ENCODE data around the gene BACH1. TPM values are rescaled to one million over a fixed set of nuclear protein-coding genes. Genes with fewer than 3 reads are reported as not detected.

The BACH1 gene
- total RNA-seq, 1 donor from 2014 or later, result 152 TPM

- ChIA-PET POLR2A (no interaction called here), CTCF (interaction anchor here (1.8 kb wide), 1 partner anchor 106 kb away, joined by 5 read pairs; no protein-coding TSS in a partner anchor)
- Mint-ChIP-seq H3K4me3 (no peak overlapping the region), H3K36me3 (ENCODE audit: low read depth) (peaks cover 75% of the 10 kb centered on the region), H3K9me3 (no peaks in the 10 kb centered on the region), H3K27ac (no peak overlapping the region), H3K4me1 (peaks cover 13% of the 10 kb centered on the region), H3K27me3 (no peaks in the 10 kb centered on the region)
- TF ChIP-seq CTCF (IDR thresholded peaks at IDR 0.05), result no peak
- DNase-seq, result no peak
- ATAC-seq (ENCODE audit: low read depth), result no peak
- intact Hi-C loops (cut with micrococcal nuclease), result no loop called here
Observed at GRCh38 chr21:29340228-29340627, 41.5 kb downstream of the BACH1 start.

GRCh38 chr21:29342363-29342957 is 43.7 kb downstream of the BACH1 start:
- CTCF ChIA-PET, result interaction anchor here (1.3 to 1.4 kb wide), 2 partner anchors 29 to 507 kb away, joined by 3 to 5 read pairs; no protein-coding TSS in a partner anchor
- no peaks in the 10 kb centered on the region for H3K9me3 Mint-ChIP-seq
- no peaks in the 10 kb centered on the region for H3K27me3 Mint-ChIP-seq
- no peak for DNase-seq
- peaks cover 25% of the 10 kb centered on the region for H3K4me1 Mint-ChIP-seq
- ATAC-seq (ENCODE audit: low read depth), result no peak
- no peak overlapping the region for H3K4me3 Mint-ChIP-seq
- intact Hi-C loops (cut with micrococcal nuclease), result no loop called here
- no peak for TF ChIP-seq CTCF (IDR thresholded peaks at IDR 0.05)
- H3K27ac Mint-ChIP-seq, result no peak overlapping the region
- POLR2A ChIA-PET, result no interaction called here
- peaks cover 68% of the 10 kb centered on the region for H3K36me3 Mint-ChIP-seq (ENCODE audit: low read depth)

- H3K36me3 Mint-ChIP-seq (ENCODE audit: low read depth), result peaks cover 70% of the 10 kb centered on the region
- H3K27ac Mint-ChIP-seq, result no peak overlapping the region
- no peaks in the 10 kb centered on the region for H3K9me3 Mint-ChIP-seq
- ChIA-PET CTCF (interaction anchor here (0.8 kb wide), 1 partner anchor 179 kb away, joined by 3 read pairs; no protein-coding TSS in a partner anchor), POLR2A (no interaction called here)
- H3K27me3 Mint-ChIP-seq, result no peaks in the 10 kb centered on the region
- DNase-seq (no peak), ATAC-seq (ENCODE audit: low read depth) (no peak)
- H3K4me3 Mint-ChIP-seq, result no peak overlapping the region
- H3K4me1 Mint-ChIP-seq, result peaks cover 36% of the 10 kb centered on the region
- intact Hi-C loops (cut with micrococcal nuclease), result no loop called here
- no peak for TF ChIP-seq CTCF (IDR thresholded peaks at IDR 0.05)
Observed at GRCh38 chr21:29343519-29343918, 44.8 kb downstream of the BACH1 start.

- H3K4me1 Mint-ChIP-seq, result peaks cover 36% of the 10 kb centered on the region
- CTCF ChIA-PET, result no interaction called here
- no peaks in the 10 kb centered on the region for H3K9me3 Mint-ChIP-seq
- peak overlapping the region; percentile 46 for H3K27ac Mint-ChIP-seq
- intact Hi-C loops (cut with micrococcal nuclease), result no loop called here
- H3K27me3 Mint-ChIP-seq, result no peaks in the 10 kb centered on the region
- no peak for TF ChIP-seq CTCF (IDR thresholded peaks at IDR 0.05)
- DNase-seq, result no peak
- H3K4me3 Mint-ChIP-seq, result no peak overlapping the region
- H3K36me3 Mint-ChIP-seq (ENCODE audit: low read depth), result peaks cover 60% of the 10 kb centered on the region
- ATAC-seq (ENCODE audit: low read depth), result no peak
- POLR2A ChIA-PET, result no interaction called here
Observed at GRCh38 chr21:29346281-29346680, 47.6 kb downstream of the BACH1 start.

- POLR2A ChIA-PET, result interaction anchor here (0.6 kb wide), 1 partner anchor 43 kb away, joined by 6 read pairs; no protein-coding TSS in a partner anchor
- CTCF ChIA-PET, result no interaction called here
- intact Hi-C loops (cut with micrococcal nuclease), result no loop called here
- Mint-ChIP-seq H3K4me3 (peak overlapping the region; percentile 5), H3K9me3 (no peaks in the 10 kb centered on the region), H3K27ac (peak overlapping the region; percentile 46), H3K27me3 (no peaks in the 10 kb centered on the region), H3K36me3 (ENCODE audit: low read depth) (peaks cover 63% of the 10 kb centered on the region), H3K4me1 (peaks cover 36% of the 10 kb centered on the region)
- no peak for TF ChIP-seq CTCF (IDR thresholded peaks at IDR 0.05)
- DNase-seq (no peak), ATAC-seq (ENCODE audit: low read depth) (no peak)
Observed at GRCh38 chr21:29346771-29347170, 48.0 kb downstream of the BACH1 start.

All from activated B cell treated with CpG ODN at 0.5 μM for 24 hours (primary cell).